GM19043 (cell line): ENCODE data around the gene IZUMO2.

Experiments
- ATAC-seq: cut with Tn5 transposase; IDR thresholded peaks from one replicate; pipeline ENCODE4 v1.9.1; 2021; ENCODE audit warnings: low read depth; ENCODE audit not compliant: unreplicated experiment

The IZUMO2 gene

GRCh38 chr19:50162988-50163387, at the start of gene IZUMO2:
Gene IZUMO2, minus strand, starts transcription at chr19:50163281. Its CDS starts 87 bp downstream, at chr19:50163194.
- ATAC-seq: no peak

GRCh38 chr19:50210425-50210824, 47.3 kb upstream of the IZUMO2 start:
- ATAC-seq: no peak

DNA sequence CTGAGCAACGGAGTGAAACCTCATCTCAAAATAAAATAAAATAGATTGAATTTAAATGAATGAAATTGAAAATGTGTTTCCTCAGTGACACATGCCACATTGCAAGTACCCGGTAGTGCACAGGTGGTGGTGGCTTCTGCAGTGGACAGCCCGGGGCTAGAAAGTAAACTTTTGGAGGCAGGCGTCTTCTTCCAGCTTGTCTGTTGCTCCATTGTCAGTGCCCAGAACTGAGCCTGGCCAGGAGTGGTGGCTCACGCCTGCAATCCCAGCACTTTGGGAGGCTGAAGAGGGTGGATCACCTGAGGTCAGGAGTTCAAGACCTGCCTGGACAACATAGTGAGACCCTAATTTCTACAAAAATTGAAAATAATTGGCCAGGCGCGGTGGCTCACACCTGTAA, 46.0 kb upstream of the IZUMO2 start:
- ATAC-seq: no peak

DNA sequence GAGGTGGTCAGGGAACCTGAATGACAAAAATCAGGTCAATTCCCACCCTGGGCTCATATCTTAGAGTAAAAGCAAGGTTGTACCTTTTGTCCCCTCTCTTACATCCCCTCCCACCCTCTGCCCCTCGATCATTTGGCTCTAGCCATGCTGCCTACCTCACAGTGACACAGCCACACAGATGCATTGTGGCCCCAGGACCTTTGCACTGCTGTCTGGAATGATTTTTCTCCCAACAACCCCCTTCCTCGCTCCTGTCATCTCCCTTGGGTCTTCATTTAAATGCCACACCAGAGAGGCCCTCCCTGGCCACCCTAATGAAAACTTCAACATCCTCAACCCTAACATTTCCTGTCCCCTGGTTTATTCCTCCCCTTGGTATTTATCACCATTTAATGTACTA, 44.6 kb upstream of the IZUMO2 start:
- ATAC-seq: no peak

- no peak for ATAC-seq
Measured at GRCh38 chr19:50206191-50206590, 43.1 kb upstream of the IZUMO2 start.

- no peak for ATAC-seq
Measured at GRCh38 chr19:50205681-50206138, 42.6 kb upstream of the IZUMO2 start.

GRCh38 chr19:50204811-50205675, 42.0 kb upstream of the IZUMO2 start:
- ATAC-seq: no peak

GRCh38 chr19:50204081-50204428, 41.0 kb upstream of the IZUMO2 start:
- no peak for ATAC-seq

DNA sequence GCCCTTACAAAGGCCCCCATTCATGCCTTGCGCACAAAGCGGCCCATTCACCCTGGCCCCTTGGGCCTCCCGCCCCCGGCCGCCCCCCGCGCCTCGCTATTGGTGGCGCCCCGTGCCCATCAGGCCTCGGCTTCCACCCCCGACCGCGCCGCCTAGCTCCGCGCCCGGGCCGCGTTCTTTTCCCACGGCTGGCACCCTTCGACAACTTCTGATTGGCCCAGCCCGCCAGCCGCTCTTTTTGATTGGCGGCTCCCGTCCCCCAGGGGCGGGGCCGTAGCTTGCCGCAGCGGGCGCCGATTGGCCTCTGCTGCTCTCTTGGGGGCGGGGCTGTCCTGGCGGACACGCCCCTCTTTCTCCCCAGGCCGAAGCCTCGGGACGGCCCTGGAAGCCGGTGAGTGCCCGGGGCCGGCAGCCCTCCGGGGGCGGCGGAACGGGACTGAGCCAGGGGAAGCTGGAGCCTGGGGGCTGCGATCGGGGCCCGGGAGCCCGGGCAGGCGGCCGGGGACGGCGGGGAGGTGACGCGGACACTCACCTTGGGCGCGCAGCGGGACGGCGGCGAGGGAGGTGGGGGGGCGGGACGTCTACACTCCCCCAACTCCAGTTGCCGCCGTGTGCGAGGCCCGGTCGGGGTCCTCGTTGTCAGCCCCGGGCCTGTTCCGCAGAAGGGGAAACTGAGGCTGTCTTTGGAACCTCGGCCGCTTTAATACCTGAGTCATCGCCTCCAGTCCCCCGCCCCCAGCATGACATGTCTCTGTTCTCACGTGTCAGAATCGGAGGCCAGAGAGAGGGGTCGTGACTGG, 40.4 kb upstream of the IZUMO2 start, which contains the start of gene MYH14:
TSS of gene MYH14 (plus strand) at position 342 of the 800 bp plus-strand sequence. CDS start 6,744 bp downstream, outside the sequence.
- no peak for ATAC-seq

DNA sequence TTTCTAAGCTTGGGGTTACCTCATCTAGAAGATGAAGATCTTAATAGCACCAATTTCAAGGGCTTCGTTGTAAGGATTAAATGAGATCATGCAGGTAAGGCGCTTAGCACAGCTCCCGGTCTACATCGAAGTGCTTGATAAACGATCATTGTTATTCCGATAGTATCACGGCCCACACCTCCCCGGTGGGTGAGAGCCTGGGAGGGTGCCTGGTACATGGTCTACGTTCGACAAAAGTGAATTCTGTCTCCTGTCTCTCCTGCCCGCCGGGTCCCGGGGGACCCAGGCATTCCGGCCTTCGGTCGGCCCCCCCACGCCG, 39.8 kb upstream of the IZUMO2 start:
- ATAC-seq: no peak

GRCh38 chr19:50202386-50202785, 39.3 kb upstream of the IZUMO2 start:
- no peak for ATAC-seq

DNA sequence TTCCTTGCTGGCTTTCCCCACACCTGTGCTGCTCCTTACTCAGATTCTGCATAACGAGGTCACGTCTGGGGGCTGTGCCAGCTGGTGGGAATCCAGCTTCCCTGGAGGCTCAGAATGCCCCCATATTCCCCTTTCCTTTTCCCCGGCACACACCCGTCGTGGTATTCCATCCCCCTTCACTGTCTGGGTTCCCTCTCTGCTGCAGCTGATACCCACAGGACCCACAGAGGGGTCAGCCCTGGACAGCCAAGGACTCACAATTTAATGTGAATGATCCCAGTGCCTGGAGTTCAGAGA, 36.1 kb upstream of the IZUMO2 start:
- ATAC-seq: no peak

- ATAC-seq: no peak
Measured at GRCh38 chr19:50198431-50199258, 35.6 kb upstream of the IZUMO2 start.

DNA sequence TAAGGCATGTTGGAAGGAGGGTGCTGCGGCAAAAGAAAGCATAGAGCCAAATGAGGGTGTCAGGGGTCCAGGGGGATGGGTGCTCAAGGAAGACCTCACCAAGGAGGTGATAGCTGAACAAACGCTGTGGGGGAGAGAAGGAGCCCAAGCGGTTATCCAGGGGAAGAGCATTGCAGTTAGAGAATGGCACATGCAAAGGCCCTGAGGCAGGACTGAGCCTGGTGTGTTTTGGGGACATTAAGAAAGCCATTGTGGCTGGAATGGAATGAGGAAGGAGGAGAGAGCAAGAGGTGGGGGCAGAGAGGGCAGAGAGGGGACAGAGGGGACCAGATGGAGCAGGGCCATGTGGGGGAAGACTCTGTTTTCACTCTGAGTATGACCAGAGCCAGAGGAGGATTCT, 34.3 kb upstream of the IZUMO2 start:
- ATAC-seq: no peak

DNA sequence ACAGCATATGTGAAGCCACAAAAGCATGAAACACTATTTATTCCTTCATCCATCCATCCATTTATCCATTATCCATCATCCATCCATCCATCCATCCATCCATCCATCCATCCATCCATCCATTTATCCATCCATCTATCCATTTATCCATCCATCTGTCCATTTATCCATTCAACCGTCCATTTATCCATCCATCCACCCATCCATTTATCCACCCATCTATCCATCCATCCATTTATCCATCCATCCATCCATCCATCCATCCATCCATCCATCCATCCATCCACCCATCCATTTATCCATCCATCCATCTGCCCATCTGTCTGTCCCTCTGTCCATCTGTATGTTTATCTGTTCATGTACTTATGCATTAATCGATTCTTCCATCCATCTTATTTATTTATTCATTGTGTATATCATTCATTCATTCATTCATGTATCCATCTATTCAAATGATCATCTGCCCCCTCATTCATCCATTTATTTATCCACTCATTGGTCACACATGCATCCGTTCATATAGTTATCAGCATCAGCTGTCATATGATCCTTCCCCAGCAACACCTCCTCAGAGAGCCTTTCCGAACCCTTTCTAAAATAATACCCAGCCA, 33.3 kb upstream of the IZUMO2 start:
- ATAC-seq: no peak

DNA sequence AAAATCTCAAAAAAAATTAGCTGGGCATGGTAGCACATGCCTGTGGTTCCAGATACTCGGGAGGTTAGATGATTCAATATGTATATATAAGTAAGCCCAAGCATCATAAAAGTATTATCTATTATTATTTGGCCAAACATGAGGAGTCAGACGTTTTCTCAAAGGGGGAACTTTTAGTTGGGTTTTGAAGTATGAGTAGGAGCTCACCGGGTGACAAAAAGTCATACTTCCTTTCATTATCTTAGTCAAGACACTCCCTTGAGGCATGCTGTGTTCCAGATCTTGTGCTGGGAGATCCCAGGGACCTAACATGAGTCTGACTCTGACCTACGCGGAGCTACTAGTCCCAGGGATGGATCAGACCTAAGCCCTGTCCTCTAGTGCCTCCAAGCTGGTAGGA, 32.1 kb upstream of the IZUMO2 start:
- ATAC-seq: no peak

DNA sequence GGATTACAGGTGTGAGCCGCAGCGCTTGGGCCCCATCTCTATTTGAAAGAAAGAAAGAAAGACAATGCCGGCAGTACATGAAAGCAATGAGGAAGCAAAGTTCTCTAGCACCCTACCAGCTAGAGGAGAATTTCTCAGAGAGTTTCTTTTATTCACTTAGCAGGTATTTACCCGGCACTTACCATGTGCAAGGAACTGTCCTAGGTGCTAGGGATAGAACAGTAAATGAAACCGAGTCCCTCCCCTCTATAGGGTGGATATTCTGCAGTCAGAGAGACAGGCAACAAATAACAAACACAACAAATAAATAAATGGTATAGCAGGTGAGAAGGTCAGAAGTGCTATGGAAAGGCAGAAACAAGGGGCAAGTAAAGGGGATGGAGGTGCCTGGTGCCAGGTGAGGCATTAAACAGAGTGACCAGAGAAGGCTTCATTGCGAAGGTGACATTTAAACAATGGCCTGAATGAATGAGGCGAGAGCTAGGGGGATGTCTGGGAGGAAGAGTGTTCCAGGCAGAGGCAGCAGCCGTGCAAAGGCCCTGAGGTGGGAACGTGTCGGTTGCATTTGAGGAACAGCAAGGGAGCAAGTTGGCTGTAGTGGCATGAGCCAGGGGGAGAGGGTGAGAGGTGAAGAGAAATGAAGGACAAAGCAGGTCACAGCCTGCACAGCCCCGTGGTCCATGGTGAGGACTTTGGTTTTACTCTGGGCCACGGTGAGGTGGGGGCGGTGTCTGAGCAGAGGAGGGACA, 29.6 kb upstream of the IZUMO2 start:
- ATAC-seq: no peak

- no peak for ATAC-seq
Measured at GRCh38 chr19:50191216-50191615, 28.1 kb upstream of the IZUMO2 start.

DNA sequence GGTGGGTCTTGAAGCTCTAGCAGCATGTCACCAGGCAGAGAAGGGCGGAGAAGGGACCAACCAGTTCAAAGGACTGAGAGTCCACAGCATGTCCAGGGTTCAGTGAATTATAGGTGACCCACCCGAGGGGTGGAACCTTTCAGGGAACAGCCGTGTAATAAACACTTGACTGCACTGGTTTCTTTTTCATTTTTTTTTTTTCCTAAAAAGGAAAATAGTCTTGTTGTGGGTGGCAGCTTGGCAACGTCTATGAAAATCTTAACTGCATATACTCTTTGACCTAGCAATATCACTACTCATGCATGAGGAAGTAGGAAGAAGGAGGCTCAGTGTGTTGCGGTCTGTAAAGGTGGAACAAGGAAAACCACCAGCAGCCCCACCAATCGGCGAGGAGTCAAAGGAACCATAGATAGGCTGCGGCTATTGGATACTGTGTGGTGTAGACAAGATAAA, 27.4 kb upstream of the IZUMO2 start:
- ATAC-seq: no peak

GRCh38 chr19:50189331-50189730, 26.2 kb upstream of the IZUMO2 start:
- no peak for ATAC-seq
